Middle frontal gyrus (tissue), 1 donor: ENCODE results near the gene PACRG.
A peak's percentile ranks its signal among the peaks of the same experiment; 100 is the strongest.

Experiments used
- DNase-seq: peaks from one replicate; pipeline ENCODE4 v3.0.0-alpha.2; 2015; ENCODE audit warnings: low spot score; ENCODE audit errors: extremely low spot score

The PACRG gene

GRCh38 chr6:163327165-163327880 is 599.5 kb downstream of the PACRG start:
- DNase-seq, result no peak

- no peak for DNase-seq
Observed at GRCh38 chr6:163327921-163328320, 600.1 kb downstream of the PACRG start.

- DNase-seq, result no peak
Observed at GRCh38 chr6:163328411-163328810, 600.6 kb downstream of the PACRG start.

GRCh38 chr6:163329991-163330390 is 602.2 kb downstream of the PACRG start:
- DNase-seq, result no peak

GRCh38 chr6:163331245-163331644 is 603.5 kb downstream of the PACRG start:
- no peak for DNase-seq

- DNase-seq, result no peak
Observed at GRCh38 chr6:163332575-163332974, 604.8 kb downstream of the PACRG start.

GRCh38 chr6:163333038-163333437 is 605.3 kb downstream of the PACRG start:
- no peak for DNase-seq

GRCh38 chr6:163333701-163334663 is 606.2 kb downstream of the PACRG start:
- no peak for DNase-seq

- no peak for DNase-seq
Observed at GRCh38 chr6:163335056-163335455, 607.3 kb downstream of the PACRG start.

GRCh38 chr6:163335671-163336545 is 608.1 kb downstream of the PACRG start:
- no peak for DNase-seq

GRCh38 chr6:163336961-163337360 is 609.2 kb downstream of the PACRG start:
- no peak for DNase-seq

GRCh38 chr6:163337958-163338357 is 610.2 kb downstream of the PACRG start:
- DNase-seq, result no peak

GRCh38 chr6:163338671-163339405 is 611.1 kb downstream of the PACRG start:
- peak; percentile 83 for DNase-seq

- no peak for DNase-seq
Observed at GRCh38 chr6:163339466-163339865, 611.7 kb downstream of the PACRG start.

GRCh38 chr6:163340201-163340887 is 612.6 kb downstream of the PACRG start:
- no peak for DNase-seq

GRCh38 chr6:163341224-163342061 is 613.7 kb downstream of the PACRG start:
- DNase-seq, result no peak

- no peak for DNase-seq
Observed at GRCh38 chr6:163342571-163343539, 615.1 kb downstream of the PACRG start.

GRCh38 chr6:163343609-163344008 is 615.8 kb downstream of the PACRG start:
- DNase-seq, result no peak
